Pancreas (tissue), 10 donors: ENCODE measurements around the gene SLC26A3. TPM values are rescaled to one million over a fixed set of nuclear protein-coding genes. Genes with fewer than 3 reads are reported as not detected.

Source experiments
- ATAC-seq, 4 donors: fragments of 200-7000 bp; cut with Tn5 transposase; one replicate each; pipeline versions ENCODE4 v1.8.0 to v1.9.1; 2020; ENCODE audit warnings: mild to moderate bottlenecking in 4 of 4, moderate library complexity in 4 of 4
- DNase-seq, 6 donors: peaks; one replicate each; pipeline ENCODE4 v3.0.0-alpha.2; 2020
- FAIRE-seq: peaks from 2 replicates; lab custom pipeline; 2012; peaks lifted over from hg19 to GRCh38; lab: Jason Lieb, UNC
- H3K27ac ChIP-seq, 4 donors: fragments of 200-600 bp; sonication (generic); 1 replicate in 3 of 4; 2 replicates in 1 of 4; pipeline versions ENCODE4 v1.5.0 to v1.8.0; 2020
- H3K27me3 ChIP-seq, 4 donors: fragments of 200-600 bp; one replicate each; pipeline ENCODE4 v1.8.0; 2021
- H3K36me3 ChIP-seq, 3 donors: fragments of 200-600 bp; sonication (generic) in 1 of 3; one replicate each; pipeline versions ENCODE4 v1.5.0 to v1.8.0; 2020 to 2021
- H3K4me1 ChIP-seq, 3 donors: fragments of 200-600 bp; one replicate each; pipeline ENCODE4 v1.8.0; 2021
- H3K4me3 ChIP-seq, 4 donors: fragments of 200-600 bp; sonication (generic) in 2 of 4; one replicate each; pipeline versions ENCODE4 v1.5.0 to v1.8.0; 2020 to 2021
- H3K9me3 ChIP-seq, 4 donors: fragments of 200-600 bp; one replicate each; pipeline ENCODE4 v1.8.0; 2021
- CTCF ChIP-seq, 4 donors: fragments of 200-600 bp; sonication (generic) in 3 of 4; IDR thresholded peaks; one replicate each; pipeline versions ENCODE4 v1.5.0 to v1.8.0; 2021; ENCODE audit warnings: antibody characterized with exemption in 4 of 4
- WGBS, 2 donors: extraction: QIAGEN DNeasy Blood & Tissue Kit; methylation state at CpG; one replicate each; pipeline ENCODE4 v1.1.7; 2013; 5-methylcytosine and 5-hydroxymethylcytosine counted together
- intact Hi-C, 3 donors: fragments of 100-400 bp; cut with DNase I; formaldehyde crosslinking; loops; one replicate each; pipeline versions ENCODE4 v1.11.1 to v1.14.2; 2022
- polyA plus RNA-seq, 2 donors: library from polyadenylated mRNA; stranded (reverse); fragments of 200-250 nt; gene quantifications; one replicate each; pipeline ENCODE4 v1.2.3, GENCODE V29; 2013
- total RNA-seq, 6 donors: library from RNA; stranded (reverse); fragmentation: NEBNext Ultra II Directional in 4 of 6; extraction: Animal tissue kit (Norgen Biotek cat#: 25700) in 4 of 6; gene quantifications; one replicate each; pipeline versions ENCODE4 v1.2.1 to v1.2.4, GENCODE V29; 2021 to 2023
- donor health status: healthy with polysubstance abuse.
- donor health status: DM: no; HTN: no; CAD: no; lungs with moderate emphysema.
- donor health status: DM: no; HTN: no; CAD: no.
- donor health status: control.
- donor health status: control.
- donor health status: Bipolar disorder and iron deficiency.
- donor health status: DM: yes; HTN: yes; CAD: no.
- donor health status: DM: no; HTN: no; CAD: no.
- donor health status: DM: no; HTN: no; CAD: no.
- donor health status: DM: yes; HTN: yes; CAD: no.

The SLC26A3 gene
- total and polyA plus RNA-seq, 8 donors: 0.23 to 1.1 (median 0.34) TPM; not detected in 5

GRCh38 chr7:107782374-107782773, 20.6 kb downstream of the SLC26A3 start:
- no peak for TF ChIP-seq CTCF (IDR thresholded peaks at IDR 0.05)
- H3K36me3 ChIP-seq: no peaks in the 10 kb centered on the region
- H3K4me3 ChIP-seq: no peak overlapping the region
- FAIRE-seq (no peak), DNase-seq (no peak), ATAC-seq (peak in 3 of 4 donors; percentile 23 to 66 (median 65))
- H3K9me3 ChIP-seq: no peaks in the 10 kb centered on the region
- intact Hi-C loops: no loop called here
- WGBS, 2 donors: 52 to 58% methylated on average over 3 of the region's 3 CpGs
- peaks cover 0 to 4% (median 0%) of the 10 kb centered on the region in 3 donors for H3K4me1 ChIP-seq
- no peaks in the 10 kb centered on the region for H3K27me3 ChIP-seq
- H3K27ac ChIP-seq: no peak overlapping the region

GRCh38 chr7:107779647-107780099, 23.4 kb downstream of the SLC26A3 start:
- ATAC-seq (no peak), FAIRE-seq (no peak), DNase-seq (no peak)
- no peak for TF ChIP-seq CTCF (IDR thresholded peaks at IDR 0.05)
- no peak overlapping the region for H3K27ac ChIP-seq
- no peaks in the 10 kb centered on the region for H3K27me3 ChIP-seq
- no peak overlapping the region for H3K4me3 ChIP-seq
- H3K9me3 ChIP-seq: no peaks in the 10 kb centered on the region
- WGBS, 2 donors: 80 to 90% methylated on average over 6 of the region's 6 CpGs
- peaks cover 0 to 4% (median 0%) of the 10 kb centered on the region in 3 donors for H3K4me1 ChIP-seq
- intact Hi-C loops: no loop called here
- H3K36me3 ChIP-seq: no peaks in the 10 kb centered on the region

GRCh38 chr7:107778283-107778682, 24.7 kb downstream of the SLC26A3 start:
- Histone ChIP-seq H3K9me3 (no peaks in the 10 kb centered on the region), H3K27ac (no peak overlapping the region), H3K4me1 (peaks cover 0 to 4% (median 0%) of the 10 kb centered on the region in 3 donors), H3K4me3 (no peak overlapping the region), H3K36me3 (no peaks in the 10 kb centered on the region), H3K27me3 (no peaks in the 10 kb centered on the region)
- 56 to 70% methylated on average over 4 of the region's 4 CpGs for WGBS, 2 donors
- FAIRE-seq: no peak
- intact Hi-C loops: no loop called here
- DNase-seq: no peak
- ATAC-seq: no peak
- TF ChIP-seq CTCF (IDR thresholded peaks at IDR 0.05): no peak

- H3K9me3 ChIP-seq: no peaks in the 10 kb centered on the region
- H3K4me3 ChIP-seq: no peak overlapping the region
- H3K36me3 ChIP-seq: no peaks in the 10 kb centered on the region
- DNase-seq: no peak
- TF ChIP-seq CTCF (IDR thresholded peaks at IDR 0.05): no peak
- FAIRE-seq: peak; percentile 90
- intact Hi-C loops: no loop called here
- peaks cover 0 to 1% (median 0%) of the 10 kb centered on the region in 3 donors for H3K4me1 ChIP-seq
- no peaks in the 10 kb centered on the region for H3K27me3 ChIP-seq
- H3K27ac ChIP-seq: no peak overlapping the region
- ATAC-seq: no peak
- WGBS, 2 donors: 90% methylated on average over 3 of the region's 3 CpGs
Measured at GRCh38 chr7:107777702-107778101, 25.3 kb downstream of the SLC26A3 start.

- 41 to 49% methylated on average over 2 of the region's 2 CpGs for WGBS, 2 donors
- Histone ChIP-seq H3K4me3 (no peak overlapping the region), H3K27me3 (no peaks in the 10 kb centered on the region), H3K4me1 (no peaks in the 10 kb centered on the region), H3K27ac (no peak overlapping the region), H3K36me3 (no peaks in the 10 kb centered on the region), H3K9me3 (no peaks in the 10 kb centered on the region)
- no peak for DNase-seq
- TF ChIP-seq CTCF (IDR thresholded peaks at IDR 0.05): no peak
- ATAC-seq: no peak
- intact Hi-C loops: no loop called here
- FAIRE-seq: no peak
Measured at GRCh38 chr7:107773027-107773426, 30.0 kb downstream of the SLC26A3 start.
